SK-N-SH (cell line): Measurements from ENCODE around the gene TTC23.

Experiments used
- EZH2phosphoT487 ChIP-seq: fragments of 200-600 bp; sonication (generic); IDR thresholded peaks from 2 replicates; pipeline ENCODE4 v1.6.1; 2017; ENCODE audit warnings: low read depth, mixed run types, mild to moderate bottlenecking, antibody characterized with exemption, moderate library complexity, borderline replicate concordance
- MXI1 ChIP-seq: IDR thresholded peaks from 2 replicates; pipeline ENCODE4 v1.6.1; 2012; ENCODE audit warnings: mild to moderate bottlenecking, low read depth, low read length, improper control_type of control experiment
- NRF1 ChIP-seq: IDR thresholded peaks from 2 replicates; pipeline ENCODE4 v1.6.1; 2012; ENCODE audit warnings: low read depth, mild to moderate bottlenecking, low read length

DNA sequence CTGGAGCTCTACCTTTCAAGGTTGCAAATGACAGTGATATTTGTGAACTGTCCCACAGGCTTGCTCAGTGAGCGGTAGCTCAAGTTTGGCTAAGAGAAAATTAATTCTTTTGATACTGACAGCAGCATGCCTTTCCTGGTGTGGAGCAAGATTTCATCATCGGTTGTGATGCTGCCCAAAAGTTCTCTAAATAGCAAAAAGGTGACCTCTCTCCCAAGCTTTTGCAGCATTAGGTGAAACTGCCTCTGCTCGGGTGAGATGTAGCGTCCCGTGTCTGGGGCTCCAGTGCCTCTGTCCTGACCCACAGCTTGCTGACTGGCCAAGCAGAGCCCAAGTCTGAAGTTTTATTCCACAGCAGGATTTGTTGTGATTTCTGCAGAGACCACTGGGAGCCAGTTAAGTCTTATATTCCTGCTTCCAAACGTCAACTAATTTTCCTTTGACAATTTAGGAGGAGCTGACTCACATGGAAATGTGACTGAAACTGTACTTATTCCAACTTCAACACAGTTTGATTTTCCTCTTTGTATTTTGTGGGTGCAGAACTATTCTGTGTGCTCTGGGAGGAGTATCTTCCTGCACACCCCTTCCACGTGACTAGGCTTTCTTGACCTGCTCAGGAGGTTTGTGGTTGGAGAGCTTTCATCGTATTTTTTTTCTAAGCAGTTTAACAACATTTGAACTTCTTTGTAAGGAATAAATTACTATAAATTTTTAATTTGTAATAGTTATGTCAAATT lies 138.6 kb downstream of the TTC23 start:
- TF ChIP-seq EZH2phosphoT487, result no peak
- no peak for TF ChIP-seq NRF1
- no peak for TF ChIP-seq MXI1
